HCT116 (cell line): ENCODE results near the gene FBN1. TPM values are rescaled to one million over a fixed set of nuclear protein-coding genes. Genes with fewer than 3 reads are reported as not detected.

Source experiments
- ATAC-seq: fragments of 200-7000 bp; cut with Tn5 transposase; 2 replicates; pipeline ENCODE4 v1.9.1; 2020; ENCODE audit warnings: mild to moderate bottlenecking, moderate library complexity
- BruUV-seq: library from RNA; stranded (reverse); fragments of 400-500 nt; replicated peaks from 2 replicates; lab custom pipeline; 2021; lab: Mats Ljungman, UMichigan
- CTCF ChIA-PET: fragments of 300-600 bp; sonication (Branson Sonifier 250); formaldehyde crosslinking; loops from one replicate; lab custom pipeline; 2021; ENCODE audit warnings: antibody characterized with exemption; lab: Charles Lee
- POLR2A ChIA-PET: fragments of 300-600, 350-600 bp; sonication (Branson Sonifier 250); formaldehyde crosslinking; loops from one replicate; lab custom pipeline; 2021; ENCODE audit warnings: antibody characterized with exemption; lab: Charles Lee
- RAD21 ChIA-PET, 2 experiments: fragments of 300-600 bp; sonication (Branson Sonifier 250); formaldehyde crosslinking; loops; one replicate each; lab custom pipeline; 2023; ENCODE audit warnings: low total read pairs in 2 of 2; ENCODE audit not compliant: uncharacterized antibody in 2 of 2, unreplicated experiment in 2 of 2, low non-redundant PET in 1 of 2; lab: Charles Lee
- DNase-seq: peaks from one replicate; pipeline ENCODE4 v3.0.0-alpha.2; 2010; ENCODE audit warnings: low read depth, low spot score
- H2AFZ ChIP-seq: fragments of 200-600 bp; shearing (Covaris generic), sonication (generic); 2 replicates; pipeline ENCODE4 v1.6.1; 2017; ENCODE audit warnings: low read depth, mixed run types, mixed read lengths, antibody characterized with exemption, low read length; ENCODE audit not compliant: poor library complexity, severe bottlenecking
- H3K27ac ChIP-seq: 2 replicates; pipeline ENCODE4 v1.5.1; 2012; ENCODE audit warnings: low read depth, low read length
- H3K27me3 ChIP-seq: fragments of 200-600 bp; sonication (generic); 2 replicates; pipeline ENCODE4 v1.6.1; 2016; ENCODE audit warnings: mixed run types, low read length, mixed read lengths; ENCODE audit not compliant: insufficient read depth
- H3K36me3 ChIP-seq, 2 experiments: fragments of 200-500 bp in 1 of 2; fragments of 200-600 bp in 1 of 2; sonication (Bioruptor generic) in 1 of 2; sonication (generic) in 1 of 2; 2 replicates each; pipeline versions ENCODE4 v1.5.1 to v1.6.1; 2014 to 2016; ENCODE audit warnings: low read length in 2 of 2, inconsistent platforms in 1 of 2, mixed read lengths in 1 of 2, mixed run types in 1 of 2; ENCODE audit not compliant: insufficient read depth in 2 of 2, control insufficient read depth in 1 of 2
- H3K4me1 ChIP-seq, 2 experiments: fragments of 200-600 bp in 1 of 2; sonication (generic) in 1 of 2; 2 replicates each; pipeline versions ENCODE4 v1.5.1 to v1.6.1; 2012 to 2017; ENCODE audit warnings: low read length in 2 of 2, inconsistent platforms in 1 of 2, mild to moderate bottlenecking in 1 of 2, mixed read lengths in 1 of 2, mixed run types in 1 of 2, moderate library complexity in 1 of 2; ENCODE audit not compliant: insufficient read depth in 2 of 2, control insufficient read depth in 1 of 2
- H3K4me2 ChIP-seq: fragments of 200-600 bp; sonication (generic); 2 replicates; pipeline ENCODE4 v1.6.1; 2017; ENCODE audit warnings: mixed run types, low read length, mixed read lengths
- H3K4me3 ChIP-seq, 2 experiments: fragments of 200-600 bp in 1 of 2; sonication (generic) in 1 of 2; replicated peaks in 1 of 2; 2 replicates each; pipeline ENCODE4 v1.5.1; 2011 to 2016; ENCODE audit warnings: low read length in 2 of 2, control low read depth in 1 of 2, low read depth in 1 of 2, mild to moderate bottlenecking in 1 of 2, mixed read lengths in 1 of 2, mixed run types in 1 of 2
- H3K79me2 ChIP-seq: fragments of 200-600 bp; sonication (generic); 2 replicates; pipeline ENCODE4 v1.6.1; 2017; ENCODE audit warnings: mild to moderate bottlenecking, mixed run types, low read length, moderate library complexity, mixed read lengths; ENCODE audit not compliant: insufficient read depth
- H3K9ac ChIP-seq: fragments of 200-600 bp; sonication (generic); 2 replicates; pipeline ENCODE4 v1.6.1; 2016; ENCODE audit warnings: low read length, mixed read lengths
- H3K9me2 ChIP-seq: fragments of 200-600 bp; sonication (generic), shearing (Covaris generic); 2 replicates; pipeline ENCODE4 v1.6.1; 2017; ENCODE audit warnings: mixed run types, mild to moderate bottlenecking, moderate library complexity; ENCODE audit not compliant: insufficient read depth
- H3K9me3 ChIP-seq, 2 experiments: fragments of 200-500 bp in 1 of 2; fragments of 200-600 bp in 1 of 2; sonication (Bioruptor generic) in 1 of 2; sonication (generic) in 1 of 2; 2 replicates each; pipeline ENCODE4 v1.6.1; 2014 to 2017; ENCODE audit warnings: low read length in 2 of 2, mixed read lengths in 2 of 2, inconsistent platforms in 1 of 2, low read depth in 1 of 2, mild to moderate bottlenecking in 1 of 2, mixed run types in 1 of 2, moderate library complexity in 1 of 2; ENCODE audit not compliant: control insufficient read depth in 1 of 2, insufficient read depth in 1 of 2
- H4K20me1 ChIP-seq: fragments of 200-600 bp; sonication (generic), shearing (Covaris generic); 2 replicates; pipeline ENCODE4 v1.6.1; 2017; ENCODE audit warnings: mixed run types, mild to moderate bottlenecking, moderate library complexity; ENCODE audit not compliant: insufficient read depth
- ATF3 ChIP-seq: IDR thresholded peaks from 2 replicates; pipeline ENCODE4 v1.6.1; 2012
- CBX3 ChIP-seq: IDR thresholded peaks from 2 replicates; pipeline ENCODE4 v1.6.1; 2012; ENCODE audit warnings: low read depth
- CEBPB ChIP-seq: IDR thresholded peaks from 2 replicates; pipeline ENCODE4 v1.6.1; 2012; ENCODE audit warnings: low read depth
- CTCF ChIP-seq, 3 experiments: fragments of 200-600 bp in 1 of 3; sonication (generic) in 1 of 3; IDR thresholded peaks in 2 of 3; conservative IDR thresholded peaks in 1 of 3; 2 replicates each; pipeline ENCODE4 v1.5.1; 2012 to 2017; ENCODE audit warnings: low read depth in 2 of 3, low read length in 2 of 3, antibody characterized with exemption in 1 of 3, borderline replicate concordance in 1 of 3, control low read depth in 1 of 3, mild to moderate bottlenecking in 1 of 3, mixed read lengths in 1 of 3, mixed run types in 1 of 3, moderate library complexity in 1 of 3; ENCODE audit not compliant: insufficient read depth in 1 of 3
- ELF1 ChIP-seq: IDR thresholded peaks from 2 replicates; pipeline ENCODE4 v1.6.1; 2012; ENCODE audit warnings: low read depth, borderline replicate concordance
- FOSL1 ChIP-seq: IDR thresholded peaks from 2 replicates; pipeline ENCODE4 v1.6.1; 2012; ENCODE audit warnings: low read depth
- POLR2A ChIP-seq: IDR thresholded peaks from 2 replicates; pipeline ENCODE4 v1.7.0; 2011; ENCODE audit warnings: borderline replicate concordance; ENCODE audit not compliant: insufficient read depth, insufficient read length; ENCODE audit errors: extremely low read depth
- POLR2AphosphoS5 ChIP-seq: IDR thresholded peaks from 2 replicates; pipeline ENCODE4 v1.6.1; 2011; ENCODE audit warnings: mild to moderate bottlenecking, low read depth, low read length, moderate library complexity
- SP1 ChIP-seq: IDR thresholded peaks from 2 replicates; pipeline ENCODE4 v1.6.1; 2012; ENCODE audit warnings: low read depth
- SRF ChIP-seq: IDR thresholded peaks from 2 replicates; pipeline ENCODE4 v1.6.1; 2012; ENCODE audit warnings: low read depth
- ZFX ChIP-seq: fragments of 450-650 bp; IDR thresholded peaks from 2 replicates; pipeline ENCODE4 v1.6.1; 2017
- ZNF274 ChIP-seq: fragments of 200-500 bp; sonication (Bioruptor generic); IDR thresholded peaks from 2 replicates; pipeline ENCODE4 v1.6.1; 2014; ENCODE audit warnings: mild to moderate bottlenecking, low read depth, low read length, inconsistent platforms
- intact Hi-C: fragments of 100-400 bp; cut with micrococcal nuclease; formaldehyde crosslinking; loops from 2 replicates; pipeline ENCODE4 v1.10.0; 2022
- total RNA-seq: library from RNA; stranded (reverse); gene quantifications from one replicate; pipeline ENCODE4 v1.2.1, GENCODE V29; 2021; ENCODE audit not compliant: unreplicated experiment

The FBN1 gene
- total RNA-seq, 1 experiment from 2014 or later = 1.7 TPM

- intact Hi-C loops = no loop called here
- CTCF ChIA-PET = no interaction called here
- no peak overlapping the region for H3K4me2 ChIP-seq
- DNase-seq (no peak), ATAC-seq (no peak)
- peaks cover 2 to 16% of the 10 kb centered on the region in 2 experiments; a peak in 2 of 4 replicates for H3K4me1 ChIP-seq
- TF ChIP-seq CBX3 (no peak), FOSL1 (no peak), CTCF (IDR thresholded peaks at IDR 0.05 in 2 of 3, conservative IDR thresholded peaks at IDR 0.05 in 1 of 3; ENCODE audit: borderline replicate concordance in 1 of 3, insufficient read depth in 1 of 3, low read depth in 2 of 3, low read length in 2 of 3) (no peak), ELF1 (no peak), CEBPB (no peak), POLR2AphosphoS5 (no peak), SP1 (no peak), ZFX (no peak), SRF (no peak), ZNF274 (no peak), POLR2A (no peak), ATF3 (no peak)
- no peak overlapping the region for H3K9ac ChIP-seq
- POLR2A ChIA-PET = no interaction called here
- no peaks in the 10 kb centered on the region for H3K9me3 ChIP-seq
- no peak overlapping the region for H3K27ac ChIP-seq
- H3K4me3 ChIP-seq = no peak overlapping the region
- H4K20me1 ChIP-seq = no peaks in the 10 kb centered on the region
- no peaks in the 10 kb centered on the region for H3K9me2 ChIP-seq
- H3K27me3 ChIP-seq = no peaks in the 10 kb centered on the region
- no TSS peak for BruUV-seq
- RAD21 ChIA-PET = no interaction called here
- H2AFZ ChIP-seq = no peak overlapping the region
- H3K36me3 ChIP-seq = no peaks in the 10 kb centered on the region
- no peaks in the 10 kb centered on the region for H3K79me2 ChIP-seq
Measured at GRCh38 chr15:48432688-48433087, 212.8 kb downstream of the FBN1 start.
